Astrocyte of the cerebellum (primary cell): ENCODE data around the gene EFL1.
"Not testable (repeated sequence)": the region's sequence is repeated elsewhere in the genome, so short reads cannot be mapped to it uniquely, and the experiment has no call there.

Experiments used
- DNase-seq: peaks from one replicate; pipeline ENCODE4 v3.0.0-alpha.2; 2011; ENCODE audit warnings: low read depth
- H3K4me3 ChIP-seq: 2 replicates; pipeline ENCODE4 v1.5.1; 2011; ENCODE audit warnings: mild to moderate bottlenecking, low read depth, low read length, moderate library complexity
- CTCF ChIP-seq: IDR thresholded peaks from 2 replicates; pipeline ENCODE4 v1.5.1; 2012; ENCODE audit warnings: low read length, low read depth, moderate library complexity, mild to moderate bottlenecking; ENCODE audit errors: missing control alignments
- in situ Hi-C: cut with HindIII; loops from 2 replicates; pipeline ENCODE4 v1.10.0; 2017; ENCODE audit warnings: low sequenced_read_pairs

The EFL1 gene

GRCh38 chr15:82196353-82196752 lies 66.2 kb downstream of the EFL1 start:
- DNase-seq, result no peak
- in situ Hi-C loops, result no loop called here
- TF ChIP-seq CTCF, result no peak
- no peak overlapping the region for H3K4me3 ChIP-seq

GRCh38 chr15:82195818-82196217 lies 66.7 kb downstream of the EFL1 start:
- DNase-seq, in situ Hi-C loops, H3K4me3 ChIP-seq: not testable (repeated sequence)

GRCh38 chr15:82194488-82194887 lies 68.0 kb downstream of the EFL1 start:
- H3K4me3 ChIP-seq, in situ Hi-C loops, DNase-seq: not testable (repeated sequence)

- DNase-seq, H3K4me3 ChIP-seq, in situ Hi-C loops: not testable (repeated sequence)
Observed at GRCh38 chr15:82193435-82193834, 69.1 kb downstream of the EFL1 start.

GRCh38 chr15:82192394-82192793 lies 70.1 kb downstream of the EFL1 start:
- DNase-seq, H3K4me3 ChIP-seq, in situ Hi-C loops: not testable (repeated sequence)

- no peak for DNase-seq
- no peak for TF ChIP-seq CTCF
- in situ Hi-C loops, result no loop called here
- H3K4me3 ChIP-seq, result no peak overlapping the region
Observed at GRCh38 chr15:82186719-82187406, 75.7 kb downstream of the EFL1 start.

GRCh38 chr15:82186161-82186560 lies 76.4 kb downstream of the EFL1 start:
- TF ChIP-seq CTCF, result no peak
- no peak overlapping the region for H3K4me3 ChIP-seq
- no peak for DNase-seq
- in situ Hi-C loops, result no loop called here

GRCh38 chr15:82184776-82185175 lies 77.8 kb downstream of the EFL1 start:
- in situ Hi-C loops, result no loop called here
- H3K4me3 ChIP-seq, result no peak overlapping the region
- TF ChIP-seq CTCF, result no peak
- no peak for DNase-seq

- in situ Hi-C loops, result no loop called here
- no peak for DNase-seq
- TF ChIP-seq CTCF, result no peak
- no peak overlapping the region for H3K4me3 ChIP-seq
Observed at GRCh38 chr15:82184355-82184754, 78.2 kb downstream of the EFL1 start.
